Activated CD8-positive, alpha-beta T cell treated with anti-CD3 and anti-CD28 coated beads for 36 hours (primary cell): ENCODE data around the gene TTC5. TPM values are rescaled to one million over a fixed set of nuclear protein-coding genes. Genes with fewer than 3 reads are reported as not detected.
"Not testable (repeated sequence)": the region's sequence is repeated elsewhere in the genome, so short reads cannot be mapped to it uniquely, and the experiment has no call there.

Source experiments
- ATAC-seq: fragments of 200-7000 bp; cut with Tn5 transposase; one replicate; pipeline ENCODE4 v1.10.0; 2021; ENCODE audit warnings: mild to moderate bottlenecking, moderate library complexity
- CTCF ChIA-PET: fragments of 350-600 bp; sonication (Branson Sonifier 250); formaldehyde crosslinking; loops from one replicate; lab custom pipeline; 2021; ENCODE audit warnings: antibody characterized with exemption; lab: Charles Lee
- POLR2A ChIA-PET: fragments of 350-600 bp; sonication (Branson Sonifier 250); formaldehyde crosslinking; loops from one replicate; lab custom pipeline; 2021; ENCODE audit warnings: antibody characterized with exemption; lab: Charles Lee
- DNase-seq: peaks from one replicate; pipeline ENCODE4 v3.0.0-alpha.2; 2020
- H3K27ac Mint-ChIP-seq: one replicate; pipeline ENCODE4 v1.8.0; 2021; ENCODE audit warnings: mild to moderate bottlenecking, mixed read lengths
- H3K27me3 Mint-ChIP-seq: one replicate; pipeline ENCODE4 v1.8.0; 2021; ENCODE audit warnings: mixed read lengths
- H3K36me3 Mint-ChIP-seq: one replicate; pipeline ENCODE4 v1.8.0; 2021; ENCODE audit warnings: low read depth, mixed read lengths
- H3K4me1 Mint-ChIP-seq: one replicate; pipeline ENCODE4 v1.8.0; 2021; ENCODE audit warnings: low read depth, mixed read lengths
- H3K4me3 Mint-ChIP-seq: one replicate; pipeline ENCODE4 v1.8.0; 2021; ENCODE audit warnings: mild to moderate bottlenecking, moderate library complexity, mixed read lengths
- H3K9me3 Mint-ChIP-seq: one replicate; pipeline ENCODE4 v1.8.0; 2021; ENCODE audit warnings: mixed read lengths
- CTCF ChIP-seq: fragments of 200-600 bp; IDR thresholded peaks from one replicate; pipeline ENCODE4 v1.8.0; 2022; ENCODE audit warnings: antibody characterized with exemption, mild to moderate bottlenecking
- intact Hi-C: fragments of 100-400 bp; cut with micrococcal nuclease; formaldehyde crosslinking; loops from one replicate; pipeline ENCODE4 v1.10.0; 2022
- total RNA-seq, 2 experiments: library from RNA; stranded (reverse); gene quantifications; one replicate each; pipeline ENCODE4 v1.2.3, GENCODE V29; 2021

Gene TTC5
- total RNA-seq, 2 experiments from 2014 or later, result 20.6 to 20.8 TPM

- Mint-ChIP-seq H3K4me1 (peaks cover 23% of the 10 kb centered on the region), H3K4me3 (no peak overlapping the region), H3K27me3 (no peaks in the 10 kb centered on the region), H3K9me3 (no peaks in the 10 kb centered on the region), H3K27ac (no peak overlapping the region), H3K36me3 (peaks cover 15% of the 10 kb centered on the region)
- DNase-seq, result no peak
- ATAC-seq, result no peak
- CTCF ChIA-PET, result no interaction called here
- no peak for TF ChIP-seq CTCF
- intact Hi-C loops, result no loop called here
- POLR2A ChIA-PET, result no interaction called here
These were observed 3.6 kb downstream of the TTC5 start for GRCh38 chr14:20302042-20302755.

- H3K27me3 Mint-ChIP-seq, result no peaks in the 10 kb centered on the region
These were observed 10.7 kb downstream of the TTC5 start for GRCh38 chr14:20295067-20295466.

GRCh38 chr14:20294636-20295035 is 11.1 kb downstream of the TTC5 start:
- no peak overlapping the region for H3K4me3 Mint-ChIP-seq
- H3K36me3 Mint-ChIP-seq, result peaks cover 25% of the 10 kb centered on the region
- DNase-seq (no peak), ATAC-seq (no peak)
- ChIA-PET POLR2A (interaction anchor here (0.8 kb wide), 1 partner anchor 676 kb away, joined by 3 read pairs; no protein-coding TSS in a partner anchor), CTCF (no interaction called here)
- no peak for TF ChIP-seq CTCF
- no peaks in the 10 kb centered on the region for H3K27me3 Mint-ChIP-seq
- H3K27ac Mint-ChIP-seq, result peak overlapping the region; percentile 23
- H3K4me1 Mint-ChIP-seq, result peaks cover 6% of the 10 kb centered on the region
- H3K9me3 Mint-ChIP-seq, result no peaks in the 10 kb centered on the region
- intact Hi-C loops, result no loop called here

More at GRCh38 chr14:20295067-20295466, 10.7 kb downstream of the TTC5 start:
- DNase-seq (peak; percentile 26), ATAC-seq (peak; percentile 27)
- H3K27ac Mint-ChIP-seq, result no peak overlapping the region
- ChIA-PET CTCF (interaction anchor here (1.4 kb wide), 1 partner anchor 11 kb away, joined by 3 read pairs; the partner anchor contains the start of gene TTC5), POLR2A (interaction anchor here (0.8 kb wide), 1 partner anchor 676 kb away, joined by 3 read pairs; no protein-coding TSS in a partner anchor)
- intact Hi-C loops, result no loop called here
- H3K9me3 Mint-ChIP-seq, result no peaks in the 10 kb centered on the region
- H3K4me3 Mint-ChIP-seq, result no peak overlapping the region
- peaks cover 6% of the 10 kb centered on the region for H3K4me1 Mint-ChIP-seq
- TF ChIP-seq CTCF, result no peak
- H3K36me3 Mint-ChIP-seq, result peaks cover 23% of the 10 kb centered on the region

- Mint-ChIP-seq H3K36me3 (peaks cover 72% of the 10 kb centered on the region), H3K9me3 (peaks cover 11% of the 10 kb centered on the region), H3K4me1 (peaks cover 20% of the 10 kb centered on the region)
- H3K27me3 Mint-ChIP-seq, CTCF ChIA-PET, intact Hi-C loops, POLR2A ChIA-PET, H3K27ac Mint-ChIP-seq, H3K4me3 Mint-ChIP-seq, DNase-seq, ATAC-seq: not testable (repeated sequence)
These were observed 23.8 kb downstream of the TTC5 start for GRCh38 chr14:20281998-20282397.

GRCh38 chr14:20280265-20280664 is 25.5 kb downstream of the TTC5 start:
- DNase-seq, H3K27me3 Mint-ChIP-seq, intact Hi-C loops, ATAC-seq, H3K27ac Mint-ChIP-seq, H3K4me3 Mint-ChIP-seq, CTCF ChIA-PET, POLR2A ChIA-PET: not testable (repeated sequence)
- Mint-ChIP-seq H3K9me3 (peaks cover 15% of the 10 kb centered on the region), H3K4me1 (peaks cover 20% of the 10 kb centered on the region), H3K36me3 (peaks cover 64% of the 10 kb centered on the region)

- Mint-ChIP-seq H3K4me1 (peaks cover 20% of the 10 kb centered on the region), H3K27ac (no peak overlapping the region), H3K27me3 (no peaks in the 10 kb centered on the region), H3K36me3 (peaks cover 65% of the 10 kb centered on the region), H3K9me3 (peaks cover 24% of the 10 kb centered on the region), H3K4me3 (no peak overlapping the region)
- ATAC-seq (no peak), DNase-seq (peak; percentile 9)
- TF ChIP-seq CTCF, result no peak
- ChIA-PET CTCF (no interaction called here), POLR2A (no interaction called here)
- intact Hi-C loops, result no loop called here
These were observed 27.3 kb downstream of the TTC5 start for GRCh38 chr14:20278414-20278813.
